ENCODE measurements around the gene CLBA1. TPM values are rescaled to one million over a fixed set of nuclear protein-coding genes. Genes with fewer than 3 reads are reported as not detected.

Gene CLBA1
- total RNA-seq, 2 experiments from 2014 or later = 0.38 to 0.68 TPM

GRCh38 chr14:104976198-104977007, 9.2 kb upstream of the CLBA1 start:
- DNase-seq = peak; percentile 87
- Mint-ChIP-seq H3K4me1 (peaks cover 14% of the 10 kb centered on the region), H3K4me3 (no peak overlapping the region), H3K36me3 (ENCODE audit: low read depth) (no peaks in the 10 kb centered on the region), H3K27me3 (peaks cover 30% of the 10 kb centered on the region), H3K27ac (no peak overlapping the region), H3K9me3 (no peaks in the 10 kb centered on the region)
- POLR2A ChIA-PET = interaction anchor here (0.6 to 2.5 kb wide), 3 partner anchors 70 to 111 kb away, joined by 3 to 8 read pairs (median 4); partner anchors contain the start of gene GPR132
- CTCF ChIA-PET = interaction anchor here (1.0 to 5.0 kb wide), 8 partner anchors 9 to 111 kb away, joined by 3 to 73 read pairs (median 6); partner anchors contain the start of gene CLBA1

- DNase-seq = no peak
- H3K9me3 Mint-ChIP-seq = no peaks in the 10 kb centered on the region
- ChIA-PET CTCF (interaction anchor here (1.6 to 5.0 kb wide), 4 partner anchors 22 to 82 kb away, joined by 3 to 73 read pairs (median 7); no protein-coding TSS in a partner anchor), POLR2A (no interaction called here)
- no peaks in the 10 kb centered on the region for H3K36me3 Mint-ChIP-seq (ENCODE audit: low read depth)
- H3K4me1 Mint-ChIP-seq = peaks cover 14% of the 10 kb centered on the region
- peak overlapping the region; percentile 39 for H3K4me3 Mint-ChIP-seq
- H3K27ac Mint-ChIP-seq = no peak overlapping the region
- peaks cover 30% of the 10 kb centered on the region for H3K27me3 Mint-ChIP-seq
Measured at GRCh38 chr14:104977008-104977680, 8.4 kb upstream of the CLBA1 start.

GRCh38 chr14:104977681-104978653, 7.6 kb upstream of the CLBA1 start, which contains the start of gene AHNAK2:
Gene AHNAK2 (minus strand): TSS chr14:104978374. CDS start chr14:104978237, 137 bp downstream.
- Mint-ChIP-seq H3K27ac (no peak within 1 kb of the TSS), H3K4me1 (peaks cover 14% of the 10 kb centered on the region), H3K27me3 (peaks cover 30% of the 10 kb centered on the region), H3K9me3 (no peaks in the 10 kb centered on the region), H3K36me3 (ENCODE audit: low read depth) (no peaks in the 10 kb centered on the region), H3K4me3 (peak within 1 kb of the TSS; percentile 62)
- CTCF ChIA-PET = interaction anchor here (2.4 to 5.0 kb wide), 2 partner anchors 48 to 67 kb away, joined by 8 to 73 read pairs; no protein-coding TSS in a partner anchor
- POLR2A ChIA-PET = no interaction called here
- peak; percentile 55 for DNase-seq

GRCh38 chr14:104978746-104979691, 6.6 kb upstream of the CLBA1 start:
- ChIA-PET POLR2A (no interaction called here), CTCF (interaction anchor here (0.9 kb wide), 1 partner anchor 86 kb away, joined by 3 read pairs; the partner anchor contains the start of gene GPR132)
- H3K27me3 Mint-ChIP-seq = peaks cover 30% of the 10 kb centered on the region
- no peak for DNase-seq
- no peak overlapping the region for H3K27ac Mint-ChIP-seq
- H3K4me3 Mint-ChIP-seq = no peak overlapping the region
- no peaks in the 10 kb centered on the region for H3K36me3 Mint-ChIP-seq (ENCODE audit: low read depth)
- H3K9me3 Mint-ChIP-seq = no peaks in the 10 kb centered on the region
- H3K4me1 Mint-ChIP-seq = peaks cover 14% of the 10 kb centered on the region

GRCh38 chr14:104979758-104980610, 5.6 kb upstream of the CLBA1 start:
- ChIA-PET POLR2A (interaction anchor here (6.0 kb wide), 1 partner anchor 40 kb away, joined by 44 read pairs; the partner anchor contains the start of gene CDCA4), CTCF (interaction anchor here (0.9 kb wide), 1 partner anchor 85 kb away, joined by 3 read pairs; the partner anchor contains the start of gene GPR132)
- Mint-ChIP-seq H3K4me1 (peaks cover 19% of the 10 kb centered on the region), H3K9me3 (no peaks in the 10 kb centered on the region), H3K4me3 (no peak overlapping the region), H3K27ac (no peak overlapping the region), H3K36me3 (ENCODE audit: low read depth) (no peaks in the 10 kb centered on the region), H3K27me3 (peaks cover 30% of the 10 kb centered on the region)
- no peak for DNase-seq

GRCh38 chr14:104980611-104981531, 4.7 kb upstream of the CLBA1 start:
- no peak overlapping the region for H3K27ac Mint-ChIP-seq
- ChIA-PET POLR2A (interaction anchor here (6.0 kb wide), 1 partner anchor 39 kb away, joined by 44 read pairs; the partner anchor contains the start of gene CDCA4), CTCF (interaction anchor here (0.5 to 0.9 kb wide), 2 partner anchors 32 to 66 kb away, joined by 3 to 5 read pairs; no protein-coding TSS in a partner anchor)
- peaks cover 17% of the 10 kb centered on the region for H3K4me1 Mint-ChIP-seq
- H3K4me3 Mint-ChIP-seq = no peak overlapping the region
- H3K36me3 Mint-ChIP-seq (ENCODE audit: low read depth) = no peaks in the 10 kb centered on the region
- peaks cover 30% of the 10 kb centered on the region for H3K27me3 Mint-ChIP-seq
- DNase-seq = no peak
- H3K9me3 Mint-ChIP-seq = no peaks in the 10 kb centered on the region

- Mint-ChIP-seq H3K4me3 (no peak overlapping the region), H3K27ac (no peak overlapping the region), H3K4me1 (peaks cover 14% of the 10 kb centered on the region), H3K36me3 (ENCODE audit: low read depth) (no peaks in the 10 kb centered on the region), H3K9me3 (no peaks in the 10 kb centered on the region), H3K27me3 (peaks cover 25% of the 10 kb centered on the region)
- no peak for DNase-seq
- CTCF ChIA-PET = interaction anchor here (0.5 to 0.9 kb wide), 2 partner anchors 31 to 65 kb away, joined by 3 to 5 read pairs; no protein-coding TSS in a partner anchor
- POLR2A ChIA-PET = interaction anchor here (6.0 kb wide), 1 partner anchor 38 kb away, joined by 44 read pairs; the partner anchor contains the start of gene CDCA4
Measured at GRCh38 chr14:104981699-104982541, 3.7 kb upstream of the CLBA1 start.

DNA sequence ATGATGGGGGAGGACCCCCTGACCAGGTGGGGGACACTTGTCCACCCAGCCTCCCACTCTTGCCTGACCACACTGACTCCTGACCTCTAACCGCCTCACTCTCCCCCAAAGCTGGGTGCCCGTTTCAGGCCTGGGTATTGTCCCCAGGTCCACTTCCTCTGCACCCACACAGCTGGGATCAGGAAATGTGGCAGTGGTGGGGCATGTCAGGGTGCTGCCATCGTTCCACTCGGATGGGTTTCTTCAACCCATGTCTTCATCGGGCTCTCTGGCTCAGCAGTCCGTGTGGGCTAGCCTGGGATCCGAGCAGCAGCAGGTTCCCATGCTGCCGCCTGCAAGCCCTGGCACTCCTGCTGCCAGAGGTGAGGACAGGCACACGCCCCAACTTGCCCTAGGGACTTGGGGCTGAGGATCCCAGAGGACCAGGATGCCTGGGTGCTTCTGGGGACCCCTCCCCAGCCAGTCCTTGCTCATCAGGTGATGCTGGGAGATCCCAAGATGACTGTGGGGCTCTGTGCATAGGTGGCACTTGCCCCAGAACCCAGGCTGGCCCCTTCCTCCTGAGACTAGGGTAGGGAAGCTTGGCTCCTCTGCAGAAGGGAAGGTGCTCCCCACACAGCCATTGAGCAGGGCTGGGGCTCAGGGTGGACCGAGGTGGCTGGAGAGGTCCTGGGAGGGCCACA, 2.9 kb upstream of the CLBA1 start:
- ChIA-PET POLR2A (interaction anchor here (6.0 kb wide), 1 partner anchor 37 kb away, joined by 44 read pairs; the partner anchor contains the start of gene CDCA4), CTCF (no interaction called here)
- no peaks in the 10 kb centered on the region for H3K9me3 Mint-ChIP-seq
- H3K27me3 Mint-ChIP-seq = peaks cover 21% of the 10 kb centered on the region
- H3K4me3 Mint-ChIP-seq = no peak overlapping the region
- H3K36me3 Mint-ChIP-seq (ENCODE audit: low read depth) = no peaks in the 10 kb centered on the region
- no peak overlapping the region for H3K27ac Mint-ChIP-seq
- peaks cover 16% of the 10 kb centered on the region for H3K4me1 Mint-ChIP-seq
- DNase-seq = no peak

GRCh38 chr14:104983231-104983721, 2.3 kb upstream of the CLBA1 start:
- no peak overlapping the region for H3K27ac Mint-ChIP-seq
- peaks cover 24% of the 10 kb centered on the region for H3K27me3 Mint-ChIP-seq
- no peaks in the 10 kb centered on the region for H3K36me3 Mint-ChIP-seq (ENCODE audit: low read depth)
- H3K9me3 Mint-ChIP-seq = no peaks in the 10 kb centered on the region
- peaks cover 15% of the 10 kb centered on the region for H3K4me1 Mint-ChIP-seq
- ChIA-PET POLR2A (interaction anchor here (6.0 kb wide), 1 partner anchor 37 kb away, joined by 44 read pairs; the partner anchor contains the start of gene CDCA4), CTCF (interaction anchor here (0.6 to 0.7 kb wide), 2 partner anchors 72 to 87 kb away, joined by 3 to 5 read pairs; no protein-coding TSS in a partner anchor)
- H3K4me3 Mint-ChIP-seq = no peak overlapping the region
- no peak for DNase-seq

All from activated CD4-positive, alpha-beta memory T cell treated with anti-CD3 and anti-CD28 coated beads, Interleukin-2, amount 10 ng/mL, durations not matched to agents 7 days and 5 days (primary cell).